K562 (cell line): ENCODE results near the gene UFC1. TPM values are rescaled to one million over a fixed set of nuclear protein-coding genes. Genes with fewer than 3 reads are reported as not detected.

Experiments used
- EZH2 ChIP-seq: IDR thresholded peaks from 2 replicates; pipeline ENCODE4 v1.6.1; 2012; ENCODE audit warnings: low read depth, mild to moderate bottlenecking, inconsistent platforms, low read length, borderline replicate concordance
- HLTF ChIP-seq: fragments of 450-650 bp; IDR thresholded peaks from 2 replicates; pipeline ENCODE4 v1.6.1; 2016
- KDM1A ChIP-seq, 2 experiments: fragments of 450-650 bp; IDR thresholded peaks; 2 replicates each; pipeline ENCODE4 v1.6.1; 2016; ENCODE audit warnings: mild to moderate bottlenecking in 2 of 2
- MBD2 ChIP-seq: sonication (generic); IDR thresholded peaks from 2 replicates; pipeline ENCODE4 v1.6.1; 2016; ENCODE audit warnings: low read depth, borderline replicate concordance
- NR2C2 ChIP-seq, 2 experiments: fragments of 200-800 bp in 1 of 2; sonication (Bioruptor generic) in 1 of 2; sonication (generic) in 1 of 2; formaldehyde crosslinking in 1 of 2; IDR thresholded peaks; 2 replicates each; pipeline versions ENCODE4 v1.6.1 to v1.8.0; 2016 to 2022; ENCODE audit warnings: mild to moderate bottlenecking in 1 of 2, missing compliant biosample characterization in 1 of 2, missing genetic modification characterization in 1 of 2, missing genetic modification reagents in 1 of 2
- POLR3A ChIP-seq: IDR thresholded peaks from 2 replicates; pipeline ENCODE4 v1.6.1; 2011; ENCODE audit warnings: borderline replicate concordance, mild to moderate bottlenecking, moderate library complexity; ENCODE audit not compliant: insufficient read length, insufficient read depth; ENCODE audit errors: extremely low read depth
- PURB ChIP-seq: sonication (generic); formaldehyde crosslinking; IDR thresholded peaks from 2 replicates; pipeline ENCODE4 v1.9.0; 2021; ENCODE audit warnings: low read depth, mild to moderate bottlenecking, missing genetic modification reagents
- RBM14 ChIP-seq: fragments of 200-400 bp; formaldehyde crosslinking; IDR thresholded peaks from 2 replicates; pipeline ENCODE4 v1.6.1; 2018; ENCODE audit warnings: low read depth, mild to moderate bottlenecking, low read length, moderate library complexity, borderline replicate concordance; ENCODE audit not compliant: insufficient read depth
- SP2 ChIP-seq: IDR thresholded peaks from 2 replicates; pipeline ENCODE4 v1.6.1; 2011; ENCODE audit warnings: mild to moderate bottlenecking, low read depth, low read length, moderate library complexity; ENCODE audit not compliant: poor library complexity, severe bottlenecking; ENCODE audit errors: extremely low read depth
- XRCC5 ChIP-seq: fragments of 200-400 bp; formaldehyde crosslinking; IDR thresholded peaks from 2 replicates; pipeline ENCODE4 v1.6.1; 2017; ENCODE audit warnings: low read depth, mild to moderate bottlenecking, low read length
- ZNF175 ChIP-seq: fragments of 200-800 bp; sonication (Bioruptor generic); IDR thresholded peaks from 2 replicates; pipeline ENCODE4 v1.6.1; 2016; ENCODE audit warnings: low read depth, mild to moderate bottlenecking, missing genetic modification characterization, missing compliant biosample characterization
- polyA plus RNA-seq, 8 experiments: library from polyadenylated mRNA; depleted of rRNA in 4 of 8; stranded (reverse) in 5 of 8; unstranded in 3 of 8; fragments of >200 nt; fragmentation: Nextera tagmentation in 2 of 8; fragmentation: Illumina TruSeq in 1 of 8; extraction: Ambion mirVana in 2 of 8; extraction: Trizol in 1 of 8; gene quantifications; 2 replicates each; pipeline versions ENCODE4 v1.2.1 to v1.2.3, GENCODE V29; 2011 to 2014; ENCODE audit warnings: inconsistent platforms in 1 of 8, missing spikeins in 1 of 8
- total RNA-seq, 7 experiments: library from RNA; depleted of rRNA in 6 of 7; stranded (reverse); fragments of >200 nt in 6 of 7; fragmentation: Illumina TruSeq in 2 of 7; extraction: Trizol in 2 of 7; gene quantifications; 2 replicates each; pipeline versions ENCODE4 v1.2.1 to v1.2.3, GENCODE V29; 2011 to 2021; ENCODE audit warnings: low replicate concordance in 1 of 7
- TF ChIP-seq, protein P1 (sequence below), 2 experiments: fragments of 450-650 bp in 1 of 2; sonication (generic) in 1 of 2; formaldehyde crosslinking in 1 of 2; IDR thresholded peaks; 2 replicates each; pipeline versions ENCODE4 v1.7.1 to v1.9.0; 2016 to 2022; ENCODE audit warnings: inconsistent platforms in 1 of 2, mild to moderate bottlenecking in 1 of 2, missing genetic modification reagents in 1 of 2
- TF ChIP-seq, protein P2 (sequence below): fragments of 450-650 bp; IDR thresholded peaks from 2 replicates; pipeline ENCODE4 v1.6.1; 2016; ENCODE audit warnings: mild to moderate bottlenecking

Gene UFC1
- total and polyA plus RNA-seq, 9 of the 15 experiments (the other 6 are each of a cell fraction or from before 2014, with no cell fraction given): 92.8 to 220 (median 161) TPM

DNA sequence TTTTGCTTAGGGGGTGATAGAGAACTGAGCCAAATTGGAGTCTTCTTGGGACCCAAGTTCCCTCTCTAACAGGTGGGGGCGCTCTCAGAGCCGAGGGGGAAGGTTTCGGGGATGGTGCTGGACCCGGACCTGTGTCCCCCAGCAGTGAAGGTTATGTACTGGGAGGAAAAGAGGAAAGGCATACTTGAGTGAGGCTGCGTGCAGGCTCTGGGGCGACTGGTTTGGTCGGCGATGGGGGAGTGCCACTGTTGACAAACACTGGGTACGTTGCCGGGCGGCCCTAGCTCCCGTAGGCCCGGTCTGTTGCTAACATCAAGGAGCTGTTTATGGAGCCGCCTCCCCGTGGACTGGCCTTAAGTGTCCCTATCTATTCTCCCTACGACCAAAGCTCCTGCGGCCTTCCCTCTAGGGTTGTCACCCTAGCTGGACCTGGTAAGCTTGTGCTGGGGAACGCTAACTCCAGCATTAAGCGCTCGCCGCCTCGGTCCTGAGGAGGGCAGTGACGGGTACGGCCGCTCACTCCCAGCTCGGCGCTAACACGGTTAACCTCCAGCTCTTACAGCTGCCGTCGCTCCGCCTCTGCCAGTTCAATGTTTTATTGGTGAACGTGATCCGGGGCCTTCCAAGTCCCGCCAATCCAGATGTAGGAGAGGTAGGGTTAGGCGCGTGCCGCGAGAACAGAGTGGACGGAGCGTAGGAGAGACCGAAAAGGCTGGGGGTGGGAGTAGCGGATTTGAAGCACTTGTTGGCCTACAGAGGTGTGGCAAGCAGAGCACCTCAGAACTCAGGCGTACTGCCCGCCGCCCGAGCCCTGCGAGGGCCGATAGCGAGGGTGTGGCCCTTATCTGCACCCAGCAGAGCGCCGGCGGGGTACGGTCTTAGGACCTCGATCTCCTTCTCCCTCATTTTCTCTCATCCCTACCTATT is 12.2 kb downstream of the UFC1 start, which contains the start of gene PPOX (continued):
- TF ChIP-seq NR2C2 (CRISPR knock-in tag; IDR thresholded peaks at IDR 0.05) (no peak), NR2C2 (tag; IDR thresholded peaks at IDR 0.05) (peak; percentile 60), HLTF (peak; percentile 62; the same call in 1 of the 2 replicates), XRCC5 (peak; percentile 11; the same call in 1 of the 2 replicates), SP2 (no peak), EZH2 (0 out of 2 replicates have a peak, but pooled peaks have one; percentile 49), RBM14 (no peak), PURB (CRISPR knock-in tag) (no peak), MBD2 (peak; percentile 79), ZNF175 (CRISPR knock-in tag) (no peak), KDM1A (IDR thresholded peaks at IDR 0.05) (peak; percentile 93 to 94), POLR3A (no peak)
- TF ChIP-seq, protein P1, sequence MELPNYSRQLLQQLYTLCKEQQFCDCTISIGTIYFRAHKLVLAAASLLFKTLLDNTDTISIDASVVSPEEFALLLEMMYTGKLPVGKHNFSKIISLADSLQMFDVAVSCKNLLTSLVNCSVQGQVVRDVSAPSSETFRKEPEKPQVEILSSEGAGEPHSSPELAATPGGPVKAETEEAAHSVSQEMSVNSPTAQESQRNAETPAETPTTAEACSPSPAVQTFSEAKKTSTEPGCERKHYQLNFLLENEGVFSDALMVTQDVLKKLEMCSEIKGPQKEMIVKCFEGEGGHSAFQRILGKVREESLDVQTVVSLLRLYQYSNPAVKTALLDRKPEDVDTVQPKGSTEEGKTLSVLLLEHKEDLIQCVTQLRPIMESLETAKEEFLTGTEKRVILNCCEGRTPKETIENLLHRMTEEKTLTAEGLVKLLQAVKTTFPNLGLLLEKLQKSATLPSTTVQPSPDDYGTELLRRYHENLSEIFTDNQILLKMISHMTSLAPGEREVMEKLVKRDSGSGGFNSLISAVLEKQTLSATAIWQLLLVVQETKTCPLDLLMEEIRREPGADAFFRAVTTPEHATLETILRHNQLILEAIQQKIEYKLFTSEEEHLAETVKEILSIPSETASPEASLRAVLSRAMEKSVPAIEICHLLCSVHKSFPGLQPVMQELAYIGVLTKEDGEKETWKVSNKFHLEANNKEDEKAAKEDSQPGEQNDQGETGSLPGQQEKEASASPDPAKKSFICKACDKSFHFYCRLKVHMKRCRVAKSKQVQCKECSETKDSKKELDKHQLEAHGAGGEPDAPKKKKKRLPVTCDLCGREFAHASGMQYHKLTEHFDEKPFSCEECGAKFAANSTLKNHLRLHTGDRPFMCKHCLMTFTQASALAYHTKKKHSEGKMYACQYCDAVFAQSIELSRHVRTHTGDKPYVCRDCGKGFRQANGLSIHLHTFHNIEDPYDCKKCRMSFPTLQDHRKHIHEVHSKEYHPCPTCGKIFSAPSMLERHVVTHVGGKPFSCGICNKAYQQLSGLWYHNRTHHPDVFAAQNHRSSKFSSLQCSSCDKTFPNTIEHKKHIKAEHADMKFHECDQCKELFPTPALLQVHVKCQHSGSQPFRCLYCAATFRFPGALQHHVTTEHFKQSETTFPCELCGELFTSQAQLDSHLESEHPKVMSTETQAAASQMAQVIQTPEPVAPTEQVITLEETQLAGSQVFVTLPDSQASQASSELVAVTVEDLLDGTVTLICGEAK (IDR thresholded peaks at IDR 0.05): peak; percentile 20; the same call in 1 of the 2 replicates
- TF ChIP-seq, protein P1 (CRISPR knock-in tag; IDR thresholded peaks at IDR 0.05): no peak
- TF ChIP-seq, protein P2, sequence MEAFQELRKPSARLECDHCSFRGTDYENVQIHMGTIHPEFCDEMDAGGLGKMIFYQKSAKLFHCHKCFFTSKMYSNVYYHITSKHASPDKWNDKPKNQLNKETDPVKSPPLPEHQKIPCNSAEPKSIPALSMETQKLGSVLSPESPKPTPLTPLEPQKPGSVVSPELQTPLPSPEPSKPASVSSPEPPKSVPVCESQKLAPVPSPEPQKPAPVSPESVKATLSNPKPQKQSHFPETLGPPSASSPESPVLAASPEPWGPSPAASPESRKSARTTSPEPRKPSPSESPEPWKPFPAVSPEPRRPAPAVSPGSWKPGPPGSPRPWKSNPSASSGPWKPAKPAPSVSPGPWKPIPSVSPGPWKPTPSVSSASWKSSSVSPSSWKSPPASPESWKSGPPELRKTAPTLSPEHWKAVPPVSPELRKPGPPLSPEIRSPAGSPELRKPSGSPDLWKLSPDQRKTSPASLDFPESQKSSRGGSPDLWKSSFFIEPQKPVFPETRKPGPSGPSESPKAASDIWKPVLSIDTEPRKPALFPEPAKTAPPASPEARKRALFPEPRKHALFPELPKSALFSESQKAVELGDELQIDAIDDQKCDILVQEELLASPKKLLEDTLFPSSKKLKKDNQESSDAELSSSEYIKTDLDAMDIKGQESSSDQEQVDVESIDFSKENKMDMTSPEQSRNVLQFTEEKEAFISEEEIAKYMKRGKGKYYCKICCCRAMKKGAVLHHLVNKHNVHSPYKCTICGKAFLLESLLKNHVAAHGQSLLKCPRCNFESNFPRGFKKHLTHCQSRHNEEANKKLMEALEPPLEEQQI: peak; percentile 93; the same call in 1 of the 2 replicates
